ENCODE data around the gene REN.

Gene REN

DNA sequence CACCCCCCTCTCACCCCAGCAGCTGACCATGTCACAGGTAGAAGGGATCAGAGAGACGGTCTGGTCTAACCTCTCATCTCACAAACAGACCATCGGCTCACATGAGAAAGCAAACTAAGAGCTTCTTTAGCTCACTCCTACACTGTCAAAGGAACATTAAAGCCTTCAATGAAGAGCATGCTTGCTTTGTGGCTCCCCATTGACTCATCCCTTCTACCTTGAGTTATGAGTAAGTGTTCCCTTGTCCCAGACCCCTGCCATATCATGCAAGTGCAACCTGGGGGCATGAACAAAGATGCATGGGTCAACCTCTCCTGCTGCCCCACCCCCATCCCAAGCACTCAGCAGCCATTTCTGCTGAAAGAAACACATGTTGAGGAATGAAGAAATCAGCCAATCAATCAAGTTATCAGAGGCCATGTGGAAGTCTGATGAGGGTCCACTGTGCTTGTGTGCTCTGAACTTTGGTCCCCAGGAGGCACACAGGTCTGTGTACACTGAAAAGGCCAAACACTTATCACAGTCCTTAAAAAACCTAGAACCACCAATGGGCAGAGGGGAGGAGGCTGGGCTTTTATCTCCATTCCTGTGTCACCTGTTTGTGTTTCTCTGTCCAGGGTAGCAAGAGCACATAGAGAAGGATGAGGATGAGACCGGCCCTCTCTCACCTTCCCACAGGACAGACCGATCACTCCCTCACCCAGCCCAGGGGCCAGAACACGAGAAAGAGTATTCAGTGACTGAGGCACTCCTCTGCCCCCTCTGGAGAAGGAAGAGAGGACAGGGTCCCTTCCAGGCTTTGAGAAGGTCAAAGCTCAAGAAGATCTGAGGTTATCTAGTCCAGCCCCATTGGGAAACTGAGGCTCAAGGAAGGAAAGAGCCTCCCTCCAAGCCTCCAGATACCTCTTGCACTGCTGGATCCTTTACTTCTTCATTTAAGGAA, 23.8 kb downstream of the REN start:
- no peak for DNase-seq (ENCODE audit: low spot score)

GRCh38 chr1:204141131-204141530, 25.0 kb downstream of the REN start:
- DNase-seq (ENCODE audit: low spot score): no peak
- ChIA-PET CTCF (interaction anchor here (0.6 to 1.1 kb wide), 3 partner anchors 66 to 1926 kb away, joined by 3 to 4 read pairs (median 3); no protein-coding TSS in a partner anchor), POLR2A (ENCODE audit: low non-redundant PET) (no interaction called here)
- TF ChIP-seq CTCF (conservative IDR thresholded peaks at IDR 0.05; ENCODE audit: low read depth): no peak
- H3K27ac ChIP-seq: no peak overlapping the region

More for the DNA sequence above, 23.8 kb downstream of the REN start:
- no peak for TF ChIP-seq CTCF (conservative IDR thresholded peaks at IDR 0.05; ENCODE audit: low read depth)
- POLR2A ChIA-PET (ENCODE audit: low non-redundant PET): no interaction called here
- H3K27ac ChIP-seq: no peak overlapping the region
- CTCF ChIA-PET: interaction anchor here (0.5 to 1.1 kb wide), 4 partner anchors 13 to 314 kb away, joined by 3 to 4 read pairs (median 3); no protein-coding TSS in a partner anchor

- POLR2A ChIA-PET (ENCODE audit: low non-redundant PET): no interaction called here
- no peak for DNase-seq (ENCODE audit: low spot score)
- CTCF ChIA-PET: interaction anchor here (0.6 to 1.6 kb wide), 6 partner anchors 10 to 332 kb away, joined by 3 to 6 read pairs (median 4); no protein-coding TSS in a partner anchor
- no peak for TF ChIP-seq CTCF (conservative IDR thresholded peaks at IDR 0.05; ENCODE audit: low read depth)
- H3K27ac ChIP-seq: no peak overlapping the region
Observed at GRCh38 chr1:204139952-204140351, 26.2 kb downstream of the REN start.

GRCh38 chr1:204139088-204139487, 27.0 kb downstream of the REN start:
- POLR2A ChIA-PET (ENCODE audit: low non-redundant PET): no interaction called here
- CTCF ChIA-PET: interaction anchor here (0.6 to 3.7 kb wide), 5 partner anchors 9 to 269 kb away, joined by 3 to 24 read pairs (median 4); no protein-coding TSS in a partner anchor
- DNase-seq (ENCODE audit: low spot score): no peak
- no peak for TF ChIP-seq CTCF (conservative IDR thresholded peaks at IDR 0.05; ENCODE audit: low read depth)
- H3K27ac ChIP-seq: no peak overlapping the region

DNA sequence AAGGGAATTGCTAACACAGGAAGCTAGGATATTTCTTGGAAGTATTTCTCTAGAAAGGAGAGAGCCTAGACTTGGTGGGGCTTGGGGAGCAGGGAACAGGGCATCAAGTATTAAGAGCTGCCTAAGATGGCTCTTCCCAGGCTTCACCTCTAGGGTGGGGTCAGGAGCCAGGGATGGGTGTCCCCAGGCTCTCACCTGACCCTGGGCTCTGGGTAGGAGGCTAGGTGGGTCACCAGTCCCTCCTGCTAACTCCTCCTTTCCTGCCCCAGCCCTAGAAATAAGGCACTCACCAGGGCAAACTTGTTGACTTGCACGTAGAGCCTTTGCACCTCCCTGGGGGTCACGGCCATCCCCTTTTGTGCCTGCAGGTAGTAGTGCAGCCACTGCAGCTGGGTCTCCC, 29.3 kb downstream of the REN start:
- CTCF ChIA-PET: interaction anchor here (0.6 to 3.7 kb wide), 7 partner anchors 9 to 229 kb away, joined by 3 to 24 read pairs (median 7); no protein-coding TSS in a partner anchor
- no peak for TF ChIP-seq CTCF (conservative IDR thresholded peaks at IDR 0.05; ENCODE audit: low read depth)
- POLR2A ChIA-PET (ENCODE audit: low non-redundant PET): interaction anchor here (0.5 to 0.7 kb wide), 2 partner anchors 224 to 273 kb away, joined by 6 read pairs; no protein-coding TSS in a partner anchor
- no peak for DNase-seq (ENCODE audit: low spot score)
- no peak overlapping the region for H3K27ac ChIP-seq

DNA sequence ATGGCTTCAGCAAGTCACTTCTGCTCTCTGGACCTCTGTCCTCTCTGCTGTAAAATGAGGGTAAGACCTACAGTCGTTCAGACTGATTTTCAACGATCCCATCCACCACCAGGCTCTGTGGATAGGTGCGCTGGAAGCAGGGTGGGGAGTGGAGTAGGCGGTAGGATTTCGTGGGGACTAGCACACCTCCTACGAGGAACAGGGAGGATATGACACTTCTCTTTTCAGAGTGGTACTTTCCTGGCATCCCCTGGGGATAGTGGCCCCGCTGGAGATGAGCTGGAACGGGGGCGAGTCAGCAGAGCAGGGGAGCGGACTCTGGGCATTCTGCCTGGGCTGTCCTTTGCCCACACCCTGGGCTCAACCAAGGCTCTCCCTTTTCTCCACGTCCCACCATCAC, 32.0 kb downstream of the REN start:
- no peak for TF ChIP-seq CTCF (conservative IDR thresholded peaks at IDR 0.05; ENCODE audit: low read depth)
- H3K27ac ChIP-seq: no peak overlapping the region
- CTCF ChIA-PET: interaction anchor here (0.6 to 1.0 kb wide), 3 partner anchors 11 to 28 kb away, joined by 3 read pairs; no protein-coding TSS in a partner anchor
- DNase-seq (ENCODE audit: low spot score): no peak
- POLR2A ChIA-PET (ENCODE audit: low non-redundant PET): no interaction called here

All from RWPE1 (cell line).